DMS 273 treated with DMSO at 0.1 percent for 48 hours (cell line): ENCODE results near the gene MAP3K12.
"Not testable (repeated sequence)": the region's sequence is repeated elsewhere in the genome, so short reads cannot be mapped to it uniquely, and the experiment has no call there.

ENCODE experiments used
- DNase-seq: peaks from one replicate; lab custom pipeline; 2025; lab: John Stamatoyannopoulos, UW

Gene MAP3K12

DNA sequence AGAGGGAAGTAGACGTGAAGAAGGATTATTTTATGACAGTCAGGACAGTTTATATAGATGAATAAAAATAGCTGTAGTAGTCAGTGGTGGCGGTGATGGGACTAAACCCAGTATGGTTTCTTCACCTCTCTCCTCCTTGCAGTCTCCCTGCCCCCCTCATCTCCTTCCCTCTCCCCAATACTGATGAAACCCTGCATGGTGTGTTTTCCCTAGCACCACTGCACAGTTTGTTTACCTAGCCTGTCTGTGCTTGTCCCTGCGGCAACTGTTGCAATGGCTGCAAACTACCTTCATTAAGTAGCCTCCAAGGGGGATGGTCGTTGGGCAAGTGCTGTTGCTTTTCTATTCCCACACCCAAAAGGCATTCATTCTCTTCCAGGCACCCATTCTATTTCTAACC is 32.6 kb downstream of the MAP3K12 start:
- no peak for DNase-seq

DNA sequence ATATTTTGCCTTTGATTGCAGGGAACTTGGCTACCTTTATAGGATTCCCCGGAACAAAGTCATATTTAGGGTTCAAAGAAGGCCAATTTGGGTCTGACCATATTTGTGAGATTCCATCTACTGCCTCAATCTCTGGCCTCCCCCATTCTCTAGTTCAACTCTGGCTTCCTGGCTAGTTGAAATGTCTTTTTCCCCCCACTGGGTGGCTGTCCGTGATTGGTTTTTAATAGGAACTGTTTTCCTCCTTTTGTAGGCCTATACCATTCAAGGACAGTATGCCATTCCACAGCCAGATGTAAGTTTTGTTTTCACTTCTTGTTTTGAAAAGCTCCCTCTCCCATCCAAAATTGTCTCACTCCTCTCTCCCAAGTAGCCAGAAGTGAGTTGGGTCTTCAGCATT is 33.6 kb downstream of the MAP3K12 start:
- DNase-seq, result no peak

DNA sequence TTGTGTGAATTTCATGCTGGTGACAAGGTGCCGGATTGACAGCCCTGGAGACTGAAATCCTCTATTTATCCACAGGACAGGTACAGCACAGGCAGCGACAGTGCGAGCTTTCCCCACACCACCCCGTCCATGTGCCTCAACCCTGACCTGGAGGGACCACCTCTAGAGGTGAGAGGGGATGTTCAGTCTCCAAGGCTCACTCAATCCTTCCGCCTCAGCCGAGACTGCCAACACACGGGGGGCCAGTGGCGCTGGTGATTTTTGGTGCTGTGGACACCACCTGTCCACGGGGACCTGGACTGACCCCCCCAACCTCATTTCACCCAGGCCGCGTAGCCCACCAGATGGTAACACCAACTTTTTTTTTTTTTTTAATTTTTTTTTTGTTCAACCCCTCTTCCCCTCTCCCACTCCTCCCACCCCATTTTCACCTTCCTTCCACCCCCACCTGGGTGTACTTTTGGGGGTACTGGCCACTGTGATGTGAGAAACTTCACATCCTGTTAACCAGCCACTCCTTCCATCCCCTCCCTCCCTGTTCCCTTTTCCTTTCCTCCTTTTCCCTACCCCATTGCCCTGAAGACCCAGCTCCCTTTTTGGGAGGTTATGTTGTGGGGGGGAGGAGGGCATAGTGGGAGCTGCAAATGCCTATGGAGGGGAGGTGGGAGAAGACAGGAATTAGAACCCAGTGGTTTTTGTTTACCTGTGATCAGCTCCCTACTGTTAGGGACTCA is 34.4 kb downstream of the MAP3K12 start:
- no peak for DNase-seq

DNA sequence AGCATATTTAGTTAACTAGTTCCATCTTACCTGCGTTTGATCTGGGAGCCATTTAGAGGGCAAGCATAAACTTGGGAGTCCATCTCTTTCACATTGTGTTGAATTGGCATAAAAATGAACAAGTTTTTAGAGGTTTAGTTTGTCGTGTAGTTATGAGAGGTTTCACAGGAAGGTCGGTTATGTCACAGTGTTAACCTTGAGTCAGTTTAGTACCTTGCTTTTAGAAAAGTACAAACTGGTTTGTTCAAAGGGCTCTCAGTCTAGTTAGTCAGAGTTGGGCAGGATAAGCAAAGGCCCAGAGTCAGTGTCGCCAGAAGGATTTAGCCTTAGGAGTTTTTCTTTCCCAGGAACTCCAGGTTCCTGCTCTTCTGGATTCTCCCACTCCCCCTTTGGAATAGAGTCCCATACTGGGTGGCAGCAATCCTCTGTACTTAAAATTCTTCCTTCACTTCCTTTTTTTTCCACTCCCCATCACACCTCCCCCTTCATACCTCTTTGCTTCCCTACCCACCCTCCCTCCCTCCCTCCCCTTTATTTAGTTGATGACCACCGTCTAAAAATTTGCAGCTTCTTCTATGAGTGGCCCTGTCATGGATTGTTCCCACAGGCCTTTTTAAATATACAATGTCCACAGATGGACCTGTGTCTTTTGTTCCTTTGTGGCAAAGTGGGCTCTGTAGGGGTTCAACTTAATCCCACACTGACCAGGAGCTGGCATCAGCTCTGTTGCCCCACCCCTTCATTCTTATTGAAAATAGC is 35.3 kb downstream of the MAP3K12 start:
- DNase-seq, result no peak

DNA sequence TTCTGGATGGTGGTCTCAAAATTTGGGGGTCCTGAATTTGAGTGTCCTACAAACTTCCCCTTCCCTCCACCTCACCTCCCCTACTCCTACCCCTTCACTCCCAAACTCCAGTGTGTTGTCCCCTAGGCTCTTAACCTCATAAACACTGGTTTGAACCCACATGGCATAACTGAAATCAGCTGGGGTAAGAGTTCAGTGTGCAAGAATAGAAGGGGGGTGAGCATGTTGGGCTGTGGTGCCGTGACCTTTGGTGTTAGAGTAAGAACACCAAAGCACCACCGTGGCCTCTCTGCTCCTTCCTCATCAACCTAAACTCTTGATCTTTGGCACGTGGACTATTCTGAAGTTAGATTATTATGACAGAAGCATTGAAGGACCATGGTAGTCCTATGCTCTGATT is 36.3 kb downstream of the MAP3K12 start:
- DNase-seq, result no peak

DNA sequence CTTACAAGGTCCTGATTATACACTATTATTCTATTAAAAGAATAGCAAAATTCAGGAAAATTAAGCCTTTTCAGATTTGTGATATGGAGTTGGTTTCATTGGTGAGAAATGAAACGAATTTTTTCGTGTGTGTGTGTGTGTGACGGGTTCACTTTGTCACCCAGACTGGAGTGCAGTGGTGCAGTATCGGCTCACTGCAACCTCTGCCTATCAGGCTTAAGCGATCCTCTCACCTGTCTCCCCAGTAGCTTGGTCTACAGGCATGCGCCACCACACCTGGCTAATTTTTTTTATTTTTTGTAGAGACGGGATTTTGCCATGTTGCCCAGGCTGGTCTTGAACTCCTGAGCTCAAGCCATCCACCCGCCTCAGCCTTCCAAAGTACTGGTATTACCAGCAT is 37.7 kb downstream of the MAP3K12 start:
- no peak for DNase-seq

DNA sequence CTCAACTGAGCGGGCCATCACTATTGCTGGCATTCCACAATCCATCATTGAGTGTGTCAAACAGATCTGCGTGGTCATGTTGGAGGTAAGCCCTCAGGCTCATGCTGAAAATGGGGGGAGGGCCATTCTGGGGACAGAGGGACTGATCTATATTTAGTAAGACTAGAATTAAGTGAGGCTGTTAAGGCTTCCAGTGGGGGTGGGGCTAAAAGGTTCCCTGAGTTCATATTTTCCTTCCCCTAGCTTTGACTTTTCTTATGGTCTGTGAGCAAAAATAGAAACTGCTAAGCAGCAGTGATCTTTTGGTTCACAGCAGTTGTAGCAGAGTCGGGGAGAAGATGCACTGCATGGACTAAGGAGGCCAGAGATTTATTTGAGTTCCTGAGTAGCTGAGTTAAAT is 38.2 kb downstream of the MAP3K12 start:
- no peak for DNase-seq

DNA sequence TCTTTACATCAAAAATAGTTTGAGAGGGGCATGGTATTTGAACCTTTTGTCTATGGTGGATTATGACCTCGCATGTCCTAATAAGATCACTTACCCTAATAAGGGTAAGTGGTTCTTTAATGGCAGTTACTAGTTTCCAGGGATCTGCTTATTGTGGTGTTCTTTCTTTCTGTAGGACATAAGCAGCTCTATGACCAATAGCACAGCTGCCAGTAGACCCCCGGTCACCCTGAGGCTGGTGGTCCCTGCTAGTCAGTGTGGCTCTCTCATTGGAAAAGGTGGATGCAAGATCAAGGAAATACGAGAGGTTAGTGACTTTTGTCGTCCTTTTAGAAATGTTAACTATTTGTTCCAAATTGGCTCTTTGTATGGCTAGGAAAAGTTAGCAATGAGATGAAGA is 40.2 kb downstream of the MAP3K12 start:
- DNase-seq, result no peak

DNA sequence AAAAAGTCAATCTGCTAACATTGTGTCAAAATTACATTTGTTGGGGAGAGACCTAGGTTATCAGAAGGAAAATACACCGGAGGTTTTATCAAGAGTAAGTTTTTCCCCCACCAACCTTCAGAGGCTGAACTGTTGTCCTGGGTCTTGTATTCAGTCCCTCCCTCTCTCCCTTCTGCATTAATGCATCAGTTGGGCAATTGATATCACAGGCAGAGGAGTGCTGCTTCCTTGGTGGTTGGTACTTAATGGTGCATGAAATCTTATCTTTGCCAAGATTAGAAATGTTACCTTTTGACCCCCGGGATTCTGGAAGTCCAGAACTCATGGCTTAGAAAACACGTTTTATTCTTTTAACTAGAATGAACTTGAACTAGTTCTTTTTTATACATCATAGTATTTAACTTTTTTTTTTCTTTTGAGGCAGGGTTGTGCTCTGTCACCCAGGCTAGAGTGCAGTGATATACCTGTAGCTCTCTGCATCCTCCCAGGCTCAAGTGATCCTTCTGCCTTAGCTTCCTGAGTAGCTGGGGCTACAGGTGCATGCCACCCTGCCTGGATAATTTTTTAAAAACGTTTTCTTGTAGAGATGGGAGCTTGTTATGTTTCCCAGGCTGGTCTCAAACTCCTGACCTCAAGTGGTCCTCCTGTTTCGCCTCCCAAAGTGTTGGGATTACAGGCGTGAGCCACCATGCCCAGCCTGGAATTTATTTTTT is 42.4 kb downstream of the MAP3K12 start:
- DNase-seq, result no peak

DNA sequence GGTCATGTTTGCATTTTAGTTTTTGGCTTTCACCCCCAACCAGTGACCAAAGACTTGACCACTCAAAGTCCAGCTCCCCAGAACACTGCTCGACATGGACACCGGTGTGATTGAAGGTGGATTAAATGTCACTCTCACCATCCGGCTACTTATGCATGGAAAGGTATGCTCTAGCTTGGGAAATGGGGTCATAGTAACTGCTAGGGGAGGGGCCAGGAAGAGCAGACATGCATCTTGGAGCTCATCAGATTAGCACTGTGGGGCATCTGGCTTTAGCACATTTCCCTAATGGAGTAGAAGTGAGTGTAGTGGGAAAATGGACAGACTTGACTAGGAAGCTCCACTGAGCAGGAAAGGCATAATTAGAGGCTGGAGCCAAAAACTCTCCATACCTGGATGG is 44.6 kb downstream of the MAP3K12 start:
- no peak for DNase-seq

DNA sequence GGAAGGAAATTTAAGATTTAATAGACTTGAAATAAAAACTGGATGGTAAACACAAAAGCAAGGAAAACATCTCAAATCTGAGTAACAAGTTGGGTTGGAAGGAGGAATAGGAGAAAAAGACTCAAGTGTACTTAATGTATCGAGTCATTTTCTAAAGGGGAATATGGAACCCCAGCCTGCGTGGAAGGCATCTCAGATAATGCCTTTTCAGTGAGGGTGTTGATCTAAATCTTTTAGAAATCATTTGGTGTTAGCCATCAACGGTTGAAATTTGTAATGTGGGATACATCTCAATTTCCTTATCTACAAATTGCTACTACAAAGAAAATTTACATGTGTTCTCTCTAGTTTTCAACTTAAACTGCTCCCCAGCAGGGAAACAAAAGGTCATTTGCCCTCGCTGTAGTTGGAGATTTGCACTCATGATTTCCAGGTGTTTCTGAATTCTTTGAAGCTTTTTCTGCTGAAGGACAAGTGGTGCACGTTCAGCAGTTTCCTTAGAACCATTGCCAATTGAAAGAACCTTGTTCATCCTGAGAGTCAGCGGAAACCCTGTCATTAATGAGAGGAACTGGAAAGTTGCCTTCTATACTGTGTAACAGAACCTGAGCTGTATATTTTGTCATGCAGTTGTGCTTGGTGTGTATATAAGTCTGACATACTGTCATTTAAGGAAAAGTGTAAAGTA is 45.2 kb downstream of the MAP3K12 start:
- DNase-seq, result no peak

DNA sequence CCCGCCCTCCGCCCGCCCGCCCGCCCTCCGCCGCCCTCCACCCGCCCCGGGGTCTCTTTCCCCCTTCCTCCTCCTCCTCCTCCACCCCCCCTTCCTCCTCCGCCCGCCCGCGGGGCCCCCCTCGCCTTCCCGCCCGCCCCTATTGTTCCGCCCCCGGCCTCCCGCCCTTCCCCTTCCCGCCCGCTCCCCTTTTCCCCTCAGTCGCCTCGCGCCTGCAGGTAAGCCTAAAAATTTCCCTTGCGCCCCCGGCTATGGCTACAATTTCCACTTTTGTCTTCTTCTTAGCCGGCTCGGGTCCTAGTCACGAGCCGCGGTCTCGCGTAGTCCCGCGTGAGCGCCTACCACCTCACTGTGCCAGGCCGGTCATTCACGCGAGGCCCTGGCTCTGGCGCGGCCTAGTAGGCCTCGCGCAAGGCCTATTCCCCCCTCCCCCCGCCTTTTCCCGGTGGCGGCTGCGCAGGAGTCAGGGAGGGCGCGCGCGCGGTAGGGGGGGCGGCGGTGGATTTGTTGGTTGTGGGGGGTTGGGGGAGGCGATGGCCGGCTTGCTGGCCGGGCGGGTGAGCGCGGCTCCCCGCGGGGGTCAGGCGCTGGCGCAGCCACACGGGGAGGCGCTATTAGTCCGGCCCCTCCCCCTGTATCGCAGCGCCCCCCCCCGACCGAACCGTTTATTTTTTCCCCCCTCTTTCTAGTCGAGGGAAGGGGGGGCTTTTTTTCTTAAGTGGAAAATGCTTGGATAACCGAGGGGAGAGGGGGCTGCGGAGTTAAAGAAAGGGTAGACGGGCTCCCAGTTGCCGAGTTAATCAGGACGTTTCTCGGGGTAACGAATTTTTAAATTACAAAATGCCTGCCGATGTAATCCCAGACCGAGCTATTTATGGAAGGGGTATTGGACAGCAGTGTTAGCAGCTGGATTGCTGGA is 46.8 kb downstream of the MAP3K12 start:
- DNase-seq, result no peak

DNA sequence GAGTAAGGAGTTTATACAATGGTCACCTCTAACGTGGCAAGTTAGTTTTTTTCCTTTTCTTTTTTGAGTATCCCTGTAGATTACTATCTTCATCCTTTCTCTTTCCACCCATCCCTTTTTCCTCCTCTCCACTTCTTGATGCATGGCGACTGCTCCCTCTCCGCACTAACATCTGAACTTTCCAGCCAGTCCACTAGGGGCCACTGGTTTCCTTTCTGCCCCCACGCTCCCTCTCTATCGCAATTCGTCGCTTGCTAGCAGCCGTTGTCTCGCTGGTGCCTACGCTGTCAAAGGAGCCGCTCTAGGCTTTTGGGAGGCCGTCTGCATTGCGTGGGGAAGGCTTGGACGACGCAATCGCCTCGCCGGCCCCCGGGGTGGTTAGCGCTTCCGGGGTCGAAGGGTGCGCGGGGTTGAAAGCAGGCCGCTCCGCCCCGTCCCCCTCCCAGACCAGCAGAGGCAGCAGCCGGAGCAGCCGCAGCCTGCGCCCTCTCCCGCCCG is 47.5 kb downstream of the MAP3K12 start, which contains the start of gene PCBP2:
Gene PCBP2 (plus strand): TSS at position 442 of the 498 bp plus-strand sequence. CDS start 2,699 bp downstream, outside the sequence.
- DNase-seq, result peak; percentile 95

DNA sequence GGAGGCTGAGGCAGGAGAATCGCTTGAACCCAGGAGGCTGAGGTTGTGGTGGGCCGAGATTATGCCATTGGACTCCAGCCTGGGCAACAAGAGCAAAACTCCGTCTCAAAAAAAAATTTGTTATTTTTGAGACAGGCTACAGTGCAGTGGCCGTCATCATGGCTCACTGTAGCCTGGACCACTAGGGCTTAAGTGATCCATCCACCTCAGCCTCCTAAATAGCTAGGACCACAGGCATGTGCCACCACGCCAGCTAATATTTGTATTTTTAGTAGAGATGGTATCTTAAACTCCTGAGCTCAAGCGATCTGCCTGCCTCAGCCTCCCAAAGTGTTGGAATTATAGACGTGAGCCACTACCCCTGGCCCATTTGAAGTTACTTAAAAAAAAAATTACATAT is 48.3 kb downstream of the MAP3K12 start:
- no peak for DNase-seq

DNA sequence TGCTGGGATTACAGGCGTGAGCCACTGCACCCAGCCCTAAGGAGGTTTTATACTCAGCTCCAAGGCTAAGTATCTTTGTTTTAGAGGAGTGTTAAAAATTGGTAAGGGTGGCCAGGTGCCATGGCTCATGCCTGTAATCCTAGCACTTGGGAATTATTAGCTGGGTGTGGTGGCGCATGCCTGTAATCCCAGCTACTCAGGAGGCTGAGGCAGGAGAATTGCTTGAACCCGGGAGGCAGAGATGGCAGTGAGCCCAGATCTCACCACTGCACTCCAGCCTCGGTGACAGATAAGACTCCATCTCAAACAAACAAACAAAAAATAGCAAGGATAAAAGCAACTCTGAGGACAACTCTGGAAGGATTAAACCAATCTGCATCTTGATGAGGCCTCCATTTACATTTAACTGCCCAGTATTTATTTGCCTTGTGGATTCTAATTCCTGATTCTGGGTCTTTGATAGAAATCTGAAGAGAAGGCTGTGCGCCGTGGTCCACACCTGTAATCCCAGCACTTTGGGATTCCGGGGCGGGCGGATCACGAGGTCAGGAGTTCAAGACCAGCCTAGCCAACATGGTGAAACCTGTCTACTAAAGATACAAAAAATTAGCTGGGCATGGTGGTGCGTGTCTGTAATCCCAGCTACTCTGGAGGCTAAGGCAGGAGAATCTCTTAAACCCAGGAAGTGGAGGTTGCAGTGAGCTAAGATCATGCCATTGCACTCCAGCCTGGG is 54.5 kb downstream of the MAP3K12 start:
- not testable (repeated sequence) for DNase-seq

DNA sequence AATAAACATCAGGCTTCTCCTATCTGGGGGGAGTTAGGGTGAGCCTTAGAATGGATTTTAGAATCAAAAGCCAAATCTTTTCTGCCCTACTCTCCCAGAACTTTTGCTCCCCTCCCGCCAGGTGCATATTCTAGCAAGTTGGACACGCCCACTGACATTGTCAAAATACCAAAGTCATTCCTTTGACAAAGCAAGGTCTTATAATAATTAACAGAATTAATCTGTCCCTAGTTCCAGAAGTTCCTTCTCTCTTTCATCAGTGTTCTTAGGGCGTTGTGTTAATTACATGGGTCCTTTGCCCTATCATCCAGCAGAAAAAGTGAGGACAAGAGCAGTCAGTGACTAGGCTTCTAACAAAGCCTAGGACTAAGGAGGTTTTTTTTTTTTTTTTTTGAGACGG is 55.3 kb downstream of the MAP3K12 start:
- DNase-seq, result no peak

DNA sequence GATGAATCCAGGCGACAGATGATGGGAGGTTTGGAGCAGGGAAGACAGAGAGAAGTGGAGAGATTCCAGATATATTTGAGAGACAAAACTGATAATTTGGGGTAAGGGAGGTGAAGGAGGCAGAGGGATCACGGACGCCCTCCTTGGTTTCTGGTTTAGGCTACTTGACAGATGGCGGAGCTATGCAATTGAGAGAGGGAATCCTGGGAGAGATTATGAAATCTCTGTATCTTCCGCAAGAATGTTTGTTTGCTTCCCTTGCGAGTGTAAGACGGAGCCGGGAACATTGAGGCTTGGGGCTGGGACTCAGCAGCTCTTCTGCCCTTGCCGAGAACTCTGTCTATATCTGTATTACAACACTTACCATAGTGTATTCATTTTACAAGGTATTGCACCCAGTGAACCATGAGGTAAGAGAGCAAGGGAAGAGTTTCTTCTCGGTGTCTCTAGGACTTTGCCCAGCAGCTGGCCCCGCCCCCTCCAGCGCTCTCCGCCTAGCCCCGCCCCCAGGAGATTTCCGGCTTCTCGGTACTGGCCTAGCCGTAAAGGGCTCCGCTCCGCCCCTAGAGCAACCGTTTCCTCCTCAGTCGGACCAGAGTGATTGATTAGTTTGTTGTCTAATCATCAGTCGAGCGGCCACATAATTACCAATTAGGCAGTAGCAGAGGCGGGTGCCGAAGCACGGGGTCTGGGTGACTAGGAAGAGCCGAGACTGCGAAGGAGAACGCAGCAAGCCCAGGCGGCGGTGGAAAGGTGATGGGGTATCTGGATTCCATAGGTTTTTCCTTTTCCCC is 58.0 kb downstream of the MAP3K12 start, which contains the start of gene PRR13:
Gene PRR13 (plus strand): TSS at position 695 of the 794 bp plus-strand sequence. CDS start 981 bp downstream, outside the sequence.
- DNase-seq, result peak; percentile 96

DNA sequence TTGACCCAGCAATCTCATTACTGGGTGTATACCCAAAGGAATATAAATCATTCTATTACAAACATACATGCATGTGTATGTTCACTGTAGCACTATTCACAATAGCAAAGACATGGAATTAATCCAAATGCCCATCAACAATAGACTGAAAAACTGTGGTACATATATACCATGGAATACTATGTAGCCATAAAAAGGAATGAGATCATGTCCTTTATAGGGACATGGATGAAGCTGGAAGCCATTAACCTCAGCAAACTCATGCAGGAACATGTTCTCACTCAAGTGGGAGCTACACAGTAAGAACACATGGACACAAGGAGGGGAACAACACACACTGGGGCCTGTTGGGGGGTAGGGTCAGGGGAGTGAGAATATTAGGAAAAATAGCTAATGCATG is 59.7 kb downstream of the MAP3K12 start:
- DNase-seq, result not testable (repeated sequence)

DNA sequence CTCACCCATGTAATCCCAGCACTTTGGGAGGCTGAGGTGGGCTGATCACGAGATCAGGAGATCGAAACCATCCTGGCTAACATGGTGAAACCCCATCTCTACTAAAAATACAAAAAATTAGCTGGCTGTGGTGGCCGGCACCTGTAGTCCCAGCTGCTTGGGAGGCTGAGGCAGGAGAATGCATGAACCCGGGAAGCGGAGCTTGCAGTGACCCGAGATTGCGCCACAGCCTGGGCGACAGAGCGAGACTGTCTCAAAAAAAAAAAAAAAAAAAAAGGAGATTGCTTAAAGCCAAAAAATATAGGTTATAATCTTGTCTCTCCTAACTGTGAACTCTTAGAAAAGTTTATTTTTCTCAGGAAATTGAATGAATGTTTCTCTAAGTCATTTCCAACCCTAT is 63.9 kb downstream of the MAP3K12 start:
- DNase-seq, result not testable (repeated sequence)
